Astrocyte (in vitro differentiated cells and primary cell): ENCODE results near the gene SH3RF1. TPM values are rescaled to one million over a fixed set of nuclear protein-coding genes. Genes with fewer than 3 reads are reported as not detected.

Experiments
- DNase-seq: peaks from one replicate; pipeline ENCODE4 v3.0.0-alpha.2; 2010; ENCODE audit warnings: low read depth
- FAIRE-seq: peaks from 2 replicates; lab custom pipeline; 2011; peaks lifted over from hg19 to GRCh38; lab: Jason Lieb, UNC
- H2AFZ ChIP-seq: 2 replicates; pipeline ENCODE4 v1.6.0; 2012; ENCODE audit warnings: low read depth, low read length, inconsistent platforms
- H3K27ac ChIP-seq: 2 replicates; pipeline ENCODE4 v1.5.1; 2011; ENCODE audit warnings: low read depth, low read length, inconsistent platforms
- H3K27me3 ChIP-seq: 2 replicates; pipeline ENCODE4 v1.6.0; 2011; ENCODE audit warnings: low read length, inconsistent platforms; ENCODE audit not compliant: insufficient read depth
- H3K36me3 ChIP-seq: 2 replicates; pipeline ENCODE4 v1.5.1; 2011; ENCODE audit warnings: low read length, inconsistent platforms; ENCODE audit not compliant: insufficient read depth
- H3K4me1 ChIP-seq: 2 replicates; pipeline ENCODE4 v1.5.1; 2011; ENCODE audit warnings: low read length, inconsistent platforms; ENCODE audit not compliant: insufficient read depth
- H3K4me2 ChIP-seq: 2 replicates; pipeline ENCODE4 v1.6.0; 2012; ENCODE audit warnings: low read length, inconsistent platforms
- H3K4me3 ChIP-seq: 2 replicates; pipeline ENCODE4 v1.5.1; 2011; ENCODE audit warnings: low read depth, mild to moderate bottlenecking, low read length, inconsistent platforms; ENCODE audit not compliant: insufficient read depth
- H3K79me2 ChIP-seq: 2 replicates; pipeline ENCODE4 v1.6.0; 2012; ENCODE audit warnings: mild to moderate bottlenecking, low read length, inconsistent platforms; ENCODE audit not compliant: insufficient read depth
- H3K9ac ChIP-seq: 2 replicates; pipeline ENCODE4 v1.6.0; 2012; ENCODE audit warnings: mild to moderate bottlenecking, low read length, inconsistent platforms
- H3K9me3 ChIP-seq: 2 replicates; pipeline ENCODE4 v1.5.1; 2012; ENCODE audit warnings: low read depth, mild to moderate bottlenecking, low read length, inconsistent platforms; ENCODE audit not compliant: insufficient read depth
- H4K20me1 ChIP-seq: 2 replicates; pipeline ENCODE4 v1.6.0; 2012; ENCODE audit warnings: low read length, inconsistent platforms; ENCODE audit not compliant: insufficient read depth
- H3K27ac Mint-ChIP-seq: one replicate; pipeline ENCODE4 v1.8.0; 2021; ENCODE audit warnings: mild to moderate bottlenecking, mixed read lengths; ENCODE audit not compliant: unreplicated experiment
- H3K27me3 Mint-ChIP-seq: one replicate; pipeline ENCODE4 v1.8.0; 2021; ENCODE audit warnings: low read depth, mixed read lengths; ENCODE audit not compliant: unreplicated experiment
- H3K36me3 Mint-ChIP-seq: one replicate; pipeline ENCODE4 v1.8.0; 2021; ENCODE audit warnings: low read depth, mixed read lengths; ENCODE audit not compliant: unreplicated experiment
- H3K4me1 Mint-ChIP-seq: one replicate; pipeline ENCODE4 v1.8.0; 2021; ENCODE audit warnings: low read depth, mixed read lengths; ENCODE audit not compliant: unreplicated experiment
- H3K4me3 Mint-ChIP-seq: one replicate; pipeline ENCODE4 v1.8.0; 2021; ENCODE audit warnings: mild to moderate bottlenecking, moderate library complexity, mixed read lengths; ENCODE audit not compliant: unreplicated experiment
- H3K9me3 Mint-ChIP-seq: one replicate; pipeline ENCODE4 v1.8.0; 2021; ENCODE audit warnings: mild to moderate bottlenecking, mixed read lengths; ENCODE audit not compliant: unreplicated experiment
- EZH2 ChIP-seq: IDR thresholded peaks from 2 replicates; pipeline ENCODE4 v1.6.1; 2012; ENCODE audit warnings: mild to moderate bottlenecking, low read length, inconsistent platforms; ENCODE audit not compliant: insufficient read depth
- total RNA-seq: library from RNA; stranded (reverse); gene quantifications from 2 replicates; pipeline ENCODE4 v1.2.1, GENCODE V29; 2021
- TF ChIP-seq, protein P1 (sequence below): IDR thresholded peaks from 2 replicates; pipeline ENCODE4 v1.5.1; 2011; ENCODE audit warnings: low read depth, mild to moderate bottlenecking, inconsistent platforms, low read length, moderate library complexity; ENCODE audit not compliant: insufficient read depth

The SH3RF1 gene
- total RNA-seq, 1 donor from 2014 or later: 25.9 TPM

DNA sequence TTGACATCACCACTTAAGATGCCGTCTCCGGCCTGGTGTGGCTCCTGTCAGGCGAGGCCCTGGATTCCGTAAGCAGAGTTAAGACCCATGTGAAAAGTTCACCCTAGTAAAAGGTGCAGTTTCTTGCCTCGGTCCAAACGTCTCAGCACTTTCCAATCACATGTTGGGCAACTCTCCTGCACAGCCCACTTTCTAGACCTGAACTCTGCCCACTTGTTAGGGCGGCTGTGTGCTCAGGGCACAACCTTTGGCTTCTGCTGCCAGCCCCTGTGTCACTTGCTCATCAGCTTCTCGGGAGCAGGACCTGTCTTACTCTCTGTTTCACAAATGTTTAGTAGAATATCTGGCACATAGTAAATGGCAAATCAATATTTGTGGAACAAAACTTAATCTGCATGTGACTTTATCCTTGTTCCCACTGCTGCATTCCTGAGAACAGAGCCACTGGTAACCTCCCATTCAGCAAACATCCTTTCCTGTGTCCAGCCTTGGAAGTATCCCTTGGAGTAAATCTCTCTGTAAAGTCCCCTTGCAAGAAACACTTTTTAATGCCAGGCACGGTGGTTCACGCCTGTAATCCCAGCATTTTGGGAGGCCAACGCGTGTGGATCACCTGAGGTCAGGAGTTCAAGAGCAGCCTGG lies 38.7 kb upstream of the SH3RF1 start:
- peaks cover 7% of the 10 kb centered on the region for H3K9me3 Mint-ChIP-seq

DNA sequence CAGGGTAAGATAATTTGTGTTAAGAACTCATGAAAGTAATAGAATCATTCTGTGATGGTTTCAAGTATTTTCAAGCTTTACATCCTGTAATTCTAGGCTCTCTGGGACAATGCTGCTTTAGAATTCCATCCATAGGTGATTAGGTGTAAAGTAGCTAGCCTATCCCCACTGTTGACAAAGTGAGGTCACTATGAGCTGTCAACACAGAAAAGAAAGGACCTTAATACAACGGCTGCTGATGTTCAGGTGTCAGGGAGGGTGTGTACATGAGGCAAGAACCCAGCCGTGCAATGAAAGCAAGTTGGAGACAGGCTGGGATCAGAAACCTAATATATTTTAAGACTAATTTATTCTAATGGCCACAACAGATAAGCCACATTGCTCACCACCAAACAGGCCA lies 36.8 kb upstream of the SH3RF1 start:
- Mint-ChIP-seq H3K4me1 (no peaks in the 10 kb centered on the region), H3K27ac (no peak overlapping the region), H3K9me3 (peaks cover 7% of the 10 kb centered on the region), H3K27me3 (peaks cover 5% of the 10 kb centered on the region), H3K36me3 (no peaks in the 10 kb centered on the region), H3K4me3 (no peak overlapping the region)
- no peaks in the 10 kb centered on the region for H3K79me2 ChIP-seq
- H3K27me3 ChIP-seq: no peaks in the 10 kb centered on the region
- no peak overlapping the region for H3K4me2 ChIP-seq
- H3K4me3 ChIP-seq: no peak overlapping the region
- H3K9me3 ChIP-seq: no peaks in the 10 kb centered on the region
- TF ChIP-seq, protein P1, sequence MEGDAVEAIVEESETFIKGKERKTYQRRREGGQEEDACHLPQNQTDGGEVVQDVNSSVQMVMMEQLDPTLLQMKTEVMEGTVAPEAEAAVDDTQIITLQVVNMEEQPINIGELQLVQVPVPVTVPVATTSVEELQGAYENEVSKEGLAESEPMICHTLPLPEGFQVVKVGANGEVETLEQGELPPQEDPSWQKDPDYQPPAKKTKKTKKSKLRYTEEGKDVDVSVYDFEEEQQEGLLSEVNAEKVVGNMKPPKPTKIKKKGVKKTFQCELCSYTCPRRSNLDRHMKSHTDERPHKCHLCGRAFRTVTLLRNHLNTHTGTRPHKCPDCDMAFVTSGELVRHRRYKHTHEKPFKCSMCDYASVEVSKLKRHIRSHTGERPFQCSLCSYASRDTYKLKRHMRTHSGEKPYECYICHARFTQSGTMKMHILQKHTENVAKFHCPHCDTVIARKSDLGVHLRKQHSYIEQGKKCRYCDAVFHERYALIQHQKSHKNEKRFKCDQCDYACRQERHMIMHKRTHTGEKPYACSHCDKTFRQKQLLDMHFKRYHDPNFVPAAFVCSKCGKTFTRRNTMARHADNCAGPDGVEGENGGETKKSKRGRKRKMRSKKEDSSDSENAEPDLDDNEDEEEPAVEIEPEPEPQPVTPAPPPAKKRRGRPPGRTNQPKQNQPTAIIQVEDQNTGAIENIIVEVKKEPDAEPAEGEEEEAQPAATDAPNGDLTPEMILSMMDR: no peak
- TF ChIP-seq EZH2: no peak
- no peak overlapping the region for H2AFZ ChIP-seq
- H4K20me1 ChIP-seq: no peaks in the 10 kb centered on the region
- H3K9ac ChIP-seq: no peak overlapping the region
- no peak for FAIRE-seq
- H3K27ac ChIP-seq: no peak overlapping the region
- peaks cover 6% of the 10 kb centered on the region for H3K4me1 ChIP-seq
- no peaks in the 10 kb centered on the region for H3K36me3 ChIP-seq
- DNase-seq: no peak

More for the DNA sequence above, 38.7 kb upstream of the SH3RF1 start:
- Histone ChIP-seq H3K4me3 (no peak overlapping the region), H4K20me1 (no peaks in the 10 kb centered on the region), H3K9ac (no peak overlapping the region), H3K4me2 (no peak overlapping the region), H3K36me3 (no peaks in the 10 kb centered on the region), H3K79me2 (no peaks in the 10 kb centered on the region), H2AFZ (no peak overlapping the region), H3K27ac (no peak overlapping the region), H3K9me3 (no peaks in the 10 kb centered on the region), H3K4me1 (peaks cover 6% of the 10 kb centered on the region), H3K27me3 (no peaks in the 10 kb centered on the region)
- Mint-ChIP-seq H3K27ac (no peak overlapping the region), H3K4me3 (no peak overlapping the region), H3K27me3 (peaks cover 5% of the 10 kb centered on the region), H3K36me3 (no peaks in the 10 kb centered on the region), H3K4me1 (peaks cover 1% of the 10 kb centered on the region)
- FAIRE-seq (no peak), DNase-seq (no peak)
- TF ChIP-seq EZH2: no peak
- TF ChIP-seq, protein P1: no peak

DNA sequence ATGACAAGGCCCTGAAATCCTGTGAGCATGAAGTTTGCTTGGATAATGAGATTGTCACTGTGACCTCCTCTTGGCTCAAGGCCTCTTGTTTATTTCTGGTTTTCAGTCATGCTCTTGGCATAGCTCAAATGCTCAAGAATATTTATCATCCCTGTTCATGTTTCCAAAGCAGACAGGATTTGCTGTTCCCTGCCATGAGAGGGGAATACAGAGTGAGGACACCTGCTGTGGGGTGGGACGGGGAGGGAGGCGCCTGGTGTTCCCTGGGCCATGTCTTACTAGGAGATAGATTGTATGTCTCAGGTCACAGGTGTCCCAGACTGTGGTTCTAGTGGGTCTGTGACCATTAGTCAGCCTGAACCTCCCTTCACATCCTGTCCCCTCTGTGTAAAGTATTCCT lies 34.9 kb upstream of the SH3RF1 start:
- no peaks in the 10 kb centered on the region for H3K79me2 ChIP-seq
- peaks cover 6% of the 10 kb centered on the region for H3K4me1 ChIP-seq
- no peak for TF ChIP-seq EZH2
- TF ChIP-seq, protein P1: no peak
- H3K27me3 Mint-ChIP-seq: peaks cover 5% of the 10 kb centered on the region
- no peaks in the 10 kb centered on the region for H4K20me1 ChIP-seq
- H3K27me3 ChIP-seq: no peaks in the 10 kb centered on the region
- FAIRE-seq: no peak
- H3K9ac ChIP-seq: no peak overlapping the region
- H3K4me1 Mint-ChIP-seq: no peaks in the 10 kb centered on the region
- H3K9me3 Mint-ChIP-seq: peaks cover 7% of the 10 kb centered on the region
- no peaks in the 10 kb centered on the region for H3K36me3 ChIP-seq
- peak; percentile 8 for DNase-seq
- H3K4me3 Mint-ChIP-seq: no peak overlapping the region
- no peak overlapping the region for H3K27ac Mint-ChIP-seq
- no peak overlapping the region for H3K4me3 ChIP-seq
- no peak overlapping the region for H2AFZ ChIP-seq
- H3K4me2 ChIP-seq: no peak overlapping the region
- H3K27ac ChIP-seq: no peak overlapping the region
- no peaks in the 10 kb centered on the region for H3K9me3 ChIP-seq
- H3K36me3 Mint-ChIP-seq: no peaks in the 10 kb centered on the region
